Renal cortex interstitium (tissue), 15 donors: ENCODE data around the gene BHLHA15. TPM values are rescaled to one million over a fixed set of nuclear protein-coding genes. Genes with fewer than 3 reads are reported as not detected.

Source experiments
- DNase-seq, 11 donors: peaks; one replicate each; pipeline ENCODE4 v3.0.0-alpha.2; 2013; ENCODE audit warnings: low read depth in 9 of 11, low spot score in 4 of 11; ENCODE audit errors: extremely low read depth in 1 of 11
- long read RNA-seq, 16 experiments: transcript quantifications; one replicate each; lab custom pipeline, GENCODE V29; 2026
- polyA plus RNA-seq, 3 donors: library from polyadenylated mRNA; unstranded; fragments of 120-200 nt; gene quantifications; one replicate each; pipeline ENCODE4 v1.2.1, GENCODE V29; 2013; ENCODE audit not compliant: insufficient read length in 3 of 3

BHLHA15 gene
- under 1 TPM in 2 of 3 donors, not detected in 1; 0.19 to 0.42 TPM for polyA plus RNA-seq
- long read RNA-seq, donor 1 = 0 reads
- long read RNA-seq, donor 2, partial matches to known transcripts = 0 of 2 reads
- long read RNA-seq, donor 2, other reads (novel, unspliced or antisense) = 0 of 2 reads
- long read RNA-seq, donor 3, partial matches to known transcripts = 0 of 1 reads
- long read RNA-seq, donor 3, other reads (novel, unspliced or antisense) = 0 of 1 reads
- long read RNA-seq, donor 4 = 0 reads
- long read RNA-seq, donor 5 = 0 reads
- long read RNA-seq, donor 6, partial matches to known transcripts = 0 of 1 reads
- long read RNA-seq, donor 6, other reads (novel, unspliced or antisense) = 0 of 1 reads
- long read RNA-seq, donor 7 = 0 reads
- long read RNA-seq, donor 8 = 0 reads
- long read RNA-seq, donor 9, partial matches to known transcripts = 0 of 1 reads
- long read RNA-seq, donor 9, other reads (novel, unspliced or antisense) = 0 of 1 reads
- long read RNA-seq, donor 10 = 0 reads
- long read RNA-seq, donor 11 = 0 reads
- long read RNA-seq, donor 12 = 0 reads
- long read RNA-seq, donor 13 = 0 reads
- long read RNA-seq, donor 14 = 0 reads
- long read RNA-seq, donor 15 = 0 reads
- long read RNA-seq, donor 16 = 0 reads

GRCh38 chr7:98211221-98211675 is at the start of gene BHLHA15:
TSS of gene BHLHA15 (plus strand) at chr7:98211439. CDS start at chr7:98212310, 871 bp downstream.
- no peak for DNase-seq

GRCh38 chr7:98162758-98163157 is 48.5 kb upstream of the BHLHA15 start:
- no peak for DNase-seq

GRCh38 chr7:98163269-98163668 is 48.0 kb upstream of the BHLHA15 start:
- DNase-seq = no peak

- DNase-seq = no peak
Observed at GRCh38 chr7:98163704-98164494, 47.3 kb upstream of the BHLHA15 start.

GRCh38 chr7:98165827-98166667 is 45.2 kb upstream of the BHLHA15 start:
- DNase-seq = peak in 4 of 11 donors; percentile 6 to 16 (median 12)

GRCh38 chr7:98166668-98166970 is 44.6 kb upstream of the BHLHA15 start:
- no peak for DNase-seq

- no peak for DNase-seq
Observed at GRCh38 chr7:98167653-98168052, 43.6 kb upstream of the BHLHA15 start.

GRCh38 chr7:98168181-98168903 is 42.9 kb upstream of the BHLHA15 start:
- DNase-seq = peak; percentile 23 to 70 (median 58)

GRCh38 chr7:98168904-98169621 is 42.2 kb upstream of the BHLHA15 start:
- DNase-seq = no peak

GRCh38 chr7:98170966-98171365 is 40.3 kb upstream of the BHLHA15 start:
- no peak for DNase-seq

- no peak for DNase-seq
Observed at GRCh38 chr7:98171449-98171848, 39.8 kb upstream of the BHLHA15 start.

GRCh38 chr7:98174334-98175259 is 36.6 kb upstream of the BHLHA15 start:
- DNase-seq = no peak

- no peak for DNase-seq
Observed at GRCh38 chr7:98175260-98175940, 35.8 kb upstream of the BHLHA15 start.

GRCh38 chr7:98177553-98177952 is 33.7 kb upstream of the BHLHA15 start:
- DNase-seq = no peak

GRCh38 chr7:98178321-98178720 is 32.9 kb upstream of the BHLHA15 start:
- DNase-seq = no peak
